GM19455 (cell line): ENCODE measurements around the gene SHANK2.

Experiments
- ATAC-seq: cut with Tn5 transposase; IDR thresholded peaks from one replicate; pipeline ENCODE4 v1.9.1; 2021; ENCODE audit not compliant: unreplicated experiment

Gene SHANK2

DNA sequence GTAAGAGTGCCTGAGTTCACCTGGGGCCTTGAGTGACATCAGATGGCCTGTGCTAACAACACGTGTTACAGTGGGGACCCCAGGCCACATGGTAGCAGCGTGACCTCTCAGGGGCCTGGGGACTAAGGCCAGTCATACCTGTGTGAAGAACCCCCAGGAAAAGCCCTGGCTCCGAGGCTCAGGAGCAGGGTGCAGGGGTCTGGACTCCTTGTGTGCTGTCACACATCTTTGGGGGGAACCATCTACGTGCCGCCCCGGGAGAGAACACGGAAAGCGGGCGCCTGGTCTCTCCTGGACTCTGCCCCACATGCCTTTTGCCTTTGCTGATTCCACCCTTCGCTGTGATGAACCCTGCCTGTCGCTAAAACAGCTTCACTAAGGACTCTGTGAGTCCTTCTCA is 48.7 kb downstream of the SHANK2 start:
- no peak for ATAC-seq

GRCh38 chr11:71202966-71203365 is 49.4 kb downstream of the SHANK2 start:
- ATAC-seq: no peak

- ATAC-seq: no peak
Measured at GRCh38 chr11:71202598-71202944, 49.8 kb downstream of the SHANK2 start.
